Measurements from ENCODE around the gene SLC2A6.

GRCh38 chr9:133472277-133472645 is 6.6 kb downstream of the SLC2A6 start:
- TF ChIP-seq CTCF (conservative IDR thresholded peaks at IDR 0.05; ENCODE audit: low read depth, low read length), result no peak
- TF ChIP-seq EZH2 (IDR thresholded peaks at IDR 0.05; ENCODE audit: low read length, unreplicated experiment), result no peak
- no peak for TF ChIP-seq EZH2phosphoT487 (IDR thresholded peaks at IDR 0.05; ENCODE audit: borderline replicate concordance, low read length)

Measured in PC-3 (cell line).